Esophagus muscularis mucosa (tissue), 3 donors: ENCODE data around the gene JPH3.

Source experiments
- POLR2A ChIP-seq: fragments of 450-650 bp; IDR thresholded peaks from one replicate; pipeline ENCODE4 v1.6.1; 2017; ENCODE audit warnings: antibody characterized with exemption, moderate library complexity, mild to moderate bottlenecking, low read depth
- POLR2AphosphoS5 ChIP-seq, 2 donors: sonication (generic); formaldehyde crosslinking; IDR thresholded peaks; one replicate each; pipeline ENCODE4 v1.6.1; 2017; ENCODE audit warnings: antibody characterized with exemption in 2 of 2
- TF ChIP-seq, protein P1 (sequence below), 3 experiments: fragments of 200-600 bp in 2 of 3; fragments of 450-650 bp in 1 of 3; sonication (generic) in 2 of 3; IDR thresholded peaks; one replicate each; pipeline ENCODE4 v1.5.1; 2017 to 2019; ENCODE audit warnings: antibody characterized with exemption in 3 of 3, mild to moderate bottlenecking in 2 of 3, moderate library complexity in 1 of 3

DNA sequence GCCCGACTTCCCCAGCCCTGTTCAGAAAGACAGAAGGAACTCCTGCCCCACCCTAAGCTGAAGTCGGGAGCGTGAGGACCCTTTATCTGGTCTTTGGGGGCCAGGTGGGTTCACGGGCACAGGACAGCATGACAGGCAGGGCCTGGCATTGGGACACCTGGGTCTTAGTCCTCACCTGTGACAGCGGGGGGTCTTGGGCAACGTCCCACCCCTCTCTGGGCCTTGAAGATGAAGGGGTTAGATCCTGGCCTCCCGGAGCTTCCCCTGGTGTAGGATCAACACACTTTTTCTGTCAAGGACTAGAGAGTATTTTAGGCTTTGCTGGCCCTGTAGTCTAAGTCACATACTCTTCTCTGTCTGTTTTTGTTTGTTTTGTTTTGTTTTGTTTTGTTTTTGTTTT lies 65.1 kb downstream of the JPH3 start:
- TF ChIP-seq, protein P1, sequence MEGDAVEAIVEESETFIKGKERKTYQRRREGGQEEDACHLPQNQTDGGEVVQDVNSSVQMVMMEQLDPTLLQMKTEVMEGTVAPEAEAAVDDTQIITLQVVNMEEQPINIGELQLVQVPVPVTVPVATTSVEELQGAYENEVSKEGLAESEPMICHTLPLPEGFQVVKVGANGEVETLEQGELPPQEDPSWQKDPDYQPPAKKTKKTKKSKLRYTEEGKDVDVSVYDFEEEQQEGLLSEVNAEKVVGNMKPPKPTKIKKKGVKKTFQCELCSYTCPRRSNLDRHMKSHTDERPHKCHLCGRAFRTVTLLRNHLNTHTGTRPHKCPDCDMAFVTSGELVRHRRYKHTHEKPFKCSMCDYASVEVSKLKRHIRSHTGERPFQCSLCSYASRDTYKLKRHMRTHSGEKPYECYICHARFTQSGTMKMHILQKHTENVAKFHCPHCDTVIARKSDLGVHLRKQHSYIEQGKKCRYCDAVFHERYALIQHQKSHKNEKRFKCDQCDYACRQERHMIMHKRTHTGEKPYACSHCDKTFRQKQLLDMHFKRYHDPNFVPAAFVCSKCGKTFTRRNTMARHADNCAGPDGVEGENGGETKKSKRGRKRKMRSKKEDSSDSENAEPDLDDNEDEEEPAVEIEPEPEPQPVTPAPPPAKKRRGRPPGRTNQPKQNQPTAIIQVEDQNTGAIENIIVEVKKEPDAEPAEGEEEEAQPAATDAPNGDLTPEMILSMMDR (IDR thresholded peaks at IDR 0.05), result no peak
- no peak for TF ChIP-seq POLR2A
- TF ChIP-seq POLR2AphosphoS5 (IDR thresholded peaks at IDR 0.05), result no peak
